Keratinocyte (primary cell): ENCODE results near the gene LTBP3.
"Not testable (repeated sequence)": the region's sequence is repeated elsewhere in the genome, so short reads cannot be mapped to it uniquely, and the experiment has no call there.

ENCODE experiments used
- CTCF ChIP-seq, 3 experiments: IDR thresholded peaks in 1 of 3; conservative IDR thresholded peaks in 1 of 3; optimal IDR thresholded peaks in 1 of 3; 2 replicates in 2 of 3; 3 replicates in 1 of 3; pipeline versions ENCODE3 to v1.5.1; 2011; ENCODE audit warnings: low read length in 3 of 3, mild to moderate bottlenecking in 3 of 3, moderate library complexity in 2 of 3, control low read depth in 1 of 3, inconsistent platforms in 1 of 3; ENCODE audit not compliant: insufficient read depth in 2 of 3; ENCODE audit errors: extremely low read depth in 1 of 3
- EZH2 ChIP-seq: IDR thresholded peaks from one replicate; pipeline ENCODE4 v1.6.1; 2012; ENCODE audit warnings: inconsistent platforms, mild to moderate bottlenecking, low read length, moderate library complexity

- not testable (repeated sequence) for TF ChIP-seq CTCF (optimal IDR thresholded peaks at IDR 0.05 in 1 of 3, IDR thresholded peaks at IDR 0.05 in 1 of 3, conservative IDR thresholded peaks at IDR 0.05 in 1 of 3; ENCODE audit: extremely low read depth in 1 of 3, insufficient read depth in 2 of 3, low read length in 3 of 3); EZH2
Measured at GRCh38 chr11:65564879-65565559, 6.9 kb upstream of the LTBP3 start.
